Measurements from ENCODE around the gene SGIP1.

The SGIP1 gene

DNA sequence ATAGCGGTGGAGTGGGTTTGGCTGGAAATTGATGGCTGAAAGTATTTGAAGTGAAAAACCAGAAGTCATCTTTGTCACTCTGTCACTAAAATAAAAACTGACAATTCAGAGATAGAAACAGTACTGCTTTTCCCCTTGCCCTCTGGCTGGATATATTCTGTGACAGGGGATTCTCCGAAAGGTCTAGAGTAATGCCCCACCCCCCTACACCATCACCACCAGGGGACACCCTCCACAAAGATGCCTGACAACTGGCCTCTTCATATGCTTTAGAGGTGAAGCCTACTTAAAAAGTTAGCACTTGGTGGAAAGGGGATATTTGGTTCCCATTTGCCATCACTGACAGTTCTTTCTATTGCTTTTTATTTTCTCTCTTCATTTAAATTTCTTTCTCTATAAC lies 73.5 kb downstream of the SGIP1 start:
- DNase-seq = no peak

DNA sequence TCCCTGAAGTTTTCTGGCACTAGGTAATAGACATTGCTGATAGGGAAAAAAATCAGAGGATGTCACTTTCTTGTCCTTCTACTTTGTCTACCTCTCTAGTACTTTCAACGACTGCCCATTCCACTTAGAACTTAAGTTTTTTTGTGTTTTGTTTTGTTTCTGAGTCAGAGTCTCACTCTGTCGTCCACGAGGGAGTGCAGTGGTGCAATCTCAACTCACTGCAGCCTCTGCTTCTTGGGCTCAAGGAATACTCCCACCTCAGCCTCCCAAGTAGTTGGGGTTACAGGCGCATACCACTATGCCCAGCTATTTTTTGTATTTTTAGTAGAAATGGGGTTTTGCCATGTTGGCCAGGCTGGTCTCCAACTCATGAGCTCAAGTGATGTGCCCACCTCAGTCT lies 79.2 kb downstream of the SGIP1 start:
- DNase-seq = no peak

DNA sequence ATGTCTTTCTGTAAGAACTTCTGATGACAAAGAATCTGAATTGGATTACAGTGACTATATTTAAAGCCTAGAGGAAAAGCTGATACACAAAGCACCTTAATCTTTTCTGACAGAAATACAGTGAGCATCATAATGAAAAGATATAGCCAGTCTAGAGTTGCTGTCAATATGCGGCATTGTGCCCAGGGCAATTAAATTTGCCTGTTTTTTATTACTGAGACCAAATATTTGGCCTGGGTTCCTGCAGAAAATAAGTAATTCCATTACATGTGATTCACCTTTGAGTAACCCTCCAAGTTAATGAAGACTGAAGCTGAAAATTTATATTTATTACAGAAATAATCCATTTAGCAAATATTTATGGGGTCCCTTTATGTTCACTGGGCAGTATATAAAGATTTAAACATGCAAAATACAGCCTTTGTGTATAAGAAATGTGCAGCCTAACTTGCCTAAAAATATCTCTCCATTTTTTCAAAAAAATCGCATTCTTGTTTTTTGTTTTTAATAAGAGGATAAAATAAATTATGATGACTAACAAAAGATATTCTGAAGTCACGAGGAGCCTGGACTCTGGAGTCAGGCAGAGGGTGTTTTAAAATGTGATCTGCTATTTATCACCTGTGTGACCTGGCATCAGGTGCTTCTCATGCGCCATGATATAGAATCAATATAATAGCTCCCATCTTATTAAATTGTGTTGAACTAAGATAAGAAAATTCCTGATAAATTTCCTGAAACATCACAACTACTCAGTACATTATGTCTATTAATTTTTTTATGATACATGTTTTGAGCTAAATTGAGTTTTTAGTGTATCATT lies 83.6 kb downstream of the SGIP1 start:
- DNase-seq = no peak

DNA sequence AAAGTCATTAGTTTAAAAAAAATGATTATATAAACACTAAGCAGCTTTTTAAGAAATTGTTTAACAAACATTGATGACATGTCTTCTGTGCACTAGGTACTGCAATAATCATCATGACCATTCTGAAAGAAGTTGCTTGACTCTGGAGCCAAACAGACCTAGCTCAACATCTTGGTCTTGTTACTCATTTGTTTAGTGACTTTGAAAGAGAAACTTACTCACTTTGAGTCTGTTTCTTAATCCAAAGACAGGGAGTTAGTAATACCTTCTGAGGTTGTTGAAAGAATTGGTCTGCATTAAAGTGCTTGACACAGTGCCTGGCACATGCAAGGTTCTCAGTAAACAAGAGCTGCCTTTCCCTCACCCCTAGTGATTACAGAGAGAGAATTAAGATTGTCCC lies 84.4 kb downstream of the SGIP1 start:
- DNase-seq = no peak

DNA sequence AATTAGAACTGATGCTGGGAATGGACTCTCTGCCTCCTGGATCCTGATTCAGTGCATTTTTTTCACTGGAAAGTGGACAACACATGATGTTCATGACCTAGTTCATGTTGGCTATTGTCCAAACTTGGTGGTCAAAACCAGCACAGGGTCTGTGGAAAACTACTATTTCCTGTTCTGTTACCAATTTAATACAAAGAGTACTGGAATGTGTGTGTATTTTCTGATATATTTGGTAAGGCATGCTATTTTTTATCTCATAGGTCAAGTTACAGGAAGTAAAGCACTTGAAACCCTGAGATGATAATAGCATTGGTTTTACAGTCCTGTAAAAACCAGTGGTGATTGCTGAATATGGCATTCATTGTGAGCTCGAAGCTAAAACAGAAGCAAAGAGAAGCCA lies 89.9 kb downstream of the SGIP1 start:
- no peak for DNase-seq

DNA sequence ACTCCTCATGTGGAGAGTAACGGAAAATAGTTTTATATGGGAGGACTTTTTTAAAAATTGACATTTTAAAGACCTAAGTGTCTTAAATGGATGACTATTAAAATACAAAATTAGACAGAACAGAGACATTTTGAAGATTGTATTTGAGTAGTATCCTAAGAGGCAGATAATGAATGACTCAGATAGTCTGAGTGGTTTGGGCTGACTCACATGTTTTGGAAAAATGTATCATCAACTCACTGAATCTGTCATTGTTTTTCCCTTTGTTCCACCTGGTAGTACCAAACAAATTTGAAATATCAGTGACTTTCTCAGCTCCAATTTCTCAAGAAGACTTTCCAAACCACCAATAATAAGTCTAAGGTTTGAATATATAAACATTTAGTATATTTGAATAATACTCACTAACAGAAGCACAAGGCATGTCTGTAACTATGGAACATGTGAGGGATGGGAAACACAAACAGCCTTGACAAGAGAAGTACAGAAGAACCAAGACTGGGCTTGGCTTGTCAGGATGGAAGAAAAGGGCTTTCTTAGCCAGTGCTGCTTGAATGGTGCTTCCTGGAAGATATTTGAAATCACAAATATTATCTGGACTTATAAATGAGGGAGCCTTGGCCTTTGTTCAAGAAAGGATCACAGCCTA lies 90.6 kb downstream of the SGIP1 start:
- DNase-seq = no peak

DNA sequence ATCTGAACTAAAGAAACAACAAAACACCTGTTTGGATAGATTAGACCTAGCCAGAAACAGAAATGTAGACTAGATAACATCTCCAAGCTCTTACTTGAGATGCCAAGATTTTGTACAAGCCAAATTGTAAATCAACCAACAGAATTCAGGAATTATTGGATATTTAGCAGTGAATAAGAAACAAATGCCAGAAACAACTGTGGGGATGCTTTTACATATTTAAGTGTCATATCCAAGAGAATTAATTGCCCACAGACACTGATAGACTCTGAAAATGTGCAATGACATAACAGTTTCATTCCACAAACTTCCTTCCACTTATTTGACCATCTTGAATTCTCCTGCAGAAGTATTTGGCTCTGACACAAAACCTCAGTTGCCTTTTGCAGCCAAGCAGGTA lies 92.3 kb downstream of the SGIP1 start:
- no peak for DNase-seq

DNA sequence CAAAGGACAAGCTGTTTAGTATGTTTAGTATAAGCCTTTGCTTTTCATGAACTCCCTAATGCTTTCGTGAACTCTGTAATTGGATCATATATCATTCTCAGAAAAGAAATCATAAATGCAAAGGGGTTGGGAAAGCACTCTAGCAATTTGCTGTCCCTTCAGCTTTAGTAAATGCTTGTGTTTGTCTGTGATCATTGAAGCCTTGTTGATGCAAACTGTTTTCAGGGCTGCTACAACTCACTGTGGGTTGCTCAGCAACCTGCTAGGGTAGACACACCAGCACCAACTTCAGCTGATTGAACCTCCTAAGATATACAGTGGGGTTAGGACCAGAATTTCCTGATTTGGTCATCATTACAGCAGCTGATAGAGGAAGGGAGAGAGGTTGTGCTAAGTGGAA lies 95.0 kb downstream of the SGIP1 start:
- DNase-seq = no peak

DNA sequence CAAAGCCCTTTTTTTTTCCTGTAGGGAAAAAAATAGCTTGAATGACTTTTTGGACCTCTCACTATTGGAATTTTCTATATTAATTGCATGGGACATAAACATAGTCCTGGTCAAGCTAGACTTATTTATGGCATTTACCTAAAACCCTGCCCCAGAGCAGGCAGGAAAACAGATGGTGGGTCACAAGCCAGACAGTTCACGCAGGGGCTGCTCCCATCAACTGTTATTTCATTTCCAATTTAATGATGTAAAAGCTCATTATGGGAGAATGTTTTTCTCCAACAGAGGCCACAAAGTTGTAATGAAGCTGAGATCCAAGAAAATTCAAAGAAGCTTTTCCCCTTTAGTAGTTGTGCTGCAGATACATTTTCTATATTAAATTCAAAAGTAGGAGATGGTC lies 99.2 kb downstream of the SGIP1 start:
- no peak for DNase-seq

DNA sequence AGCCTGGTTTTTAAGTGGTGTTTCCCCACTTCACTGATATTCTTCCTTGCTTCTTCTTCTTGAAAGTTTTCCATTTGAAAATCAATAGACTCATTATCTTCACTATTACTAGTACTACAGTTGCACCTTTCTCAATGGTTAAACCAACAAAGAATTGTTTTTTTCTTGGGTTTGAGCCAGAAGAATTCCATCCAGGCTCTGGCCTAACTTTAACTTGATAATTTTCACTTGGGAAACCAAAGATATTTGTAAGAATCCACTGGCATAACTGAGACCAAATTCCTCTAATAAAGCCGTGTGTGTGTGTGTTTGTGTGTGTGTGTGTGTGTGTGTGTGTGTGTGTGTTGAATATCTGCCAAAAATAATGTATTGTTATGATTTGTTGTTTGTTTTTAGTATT lies 103.2 kb downstream of the SGIP1 start:
- DNase-seq = no peak

DNA sequence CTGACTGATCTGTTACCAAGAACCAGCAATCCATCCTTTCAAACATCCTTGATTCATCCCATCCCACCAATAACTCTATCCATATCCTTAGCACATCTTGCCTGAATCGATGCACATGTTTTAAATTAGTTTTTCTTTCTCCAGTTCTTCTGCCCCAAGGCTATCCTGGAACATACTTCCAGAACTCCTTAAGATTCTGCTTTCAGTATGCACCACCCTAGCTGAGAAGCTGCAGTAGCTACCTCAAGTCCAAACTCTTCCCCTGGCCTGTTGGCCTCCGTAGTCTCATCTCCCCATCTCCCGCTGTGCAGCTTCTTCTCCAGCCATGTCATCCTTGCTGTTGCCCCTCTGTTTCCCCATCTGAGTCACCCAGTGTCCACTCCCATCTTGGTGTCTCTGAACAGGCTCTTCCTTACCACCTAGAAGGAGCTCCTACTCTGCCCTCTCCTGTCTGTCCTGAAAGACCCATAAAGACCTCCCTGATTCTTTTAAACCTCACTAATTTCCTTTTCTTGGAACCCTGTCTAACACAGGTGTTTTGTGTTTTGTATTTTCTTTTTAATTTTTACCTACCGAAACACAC lies 108.0 kb downstream of the SGIP1 start:
- DNase-seq = no peak

DNA sequence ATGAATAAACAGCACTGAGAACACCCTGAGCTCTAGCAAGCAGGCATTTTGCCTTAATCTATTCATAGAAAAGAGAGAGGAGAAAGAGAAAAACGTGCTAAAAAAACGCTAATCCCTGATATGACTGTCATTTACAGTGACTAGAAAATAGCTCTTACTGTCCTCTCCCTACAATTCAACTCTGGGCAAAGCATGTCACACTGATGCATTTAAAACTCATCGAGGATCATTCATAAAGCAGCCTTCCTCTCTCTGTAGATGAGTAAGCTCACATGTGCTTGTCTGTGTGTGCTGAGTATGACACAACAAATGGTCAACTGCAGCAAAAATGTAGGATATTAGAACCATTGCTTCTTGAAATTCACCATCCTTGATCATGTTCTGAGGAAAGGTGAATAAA lies 109.0 kb downstream of the SGIP1 start:
- no peak for DNase-seq

DNA sequence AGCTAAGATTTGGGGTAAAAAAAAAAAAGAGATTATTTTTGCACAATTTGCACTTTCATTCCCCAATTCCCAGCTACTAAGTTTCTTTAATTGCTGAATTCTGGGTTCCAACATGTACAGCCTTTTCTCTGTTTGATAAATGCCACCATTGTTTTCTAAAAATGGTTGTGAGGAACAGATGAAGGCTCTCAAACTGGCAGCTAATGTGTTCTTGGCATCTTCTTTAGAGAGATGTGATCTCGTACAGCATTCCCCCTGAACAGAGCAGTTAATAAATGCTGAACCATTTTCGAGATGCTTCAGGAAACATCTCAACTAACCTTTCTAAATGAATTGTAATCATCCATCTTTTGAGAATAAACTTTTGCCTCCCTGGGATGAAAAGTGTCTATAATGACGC lies 110.4 kb downstream of the SGIP1 start:
- no peak for DNase-seq

DNA sequence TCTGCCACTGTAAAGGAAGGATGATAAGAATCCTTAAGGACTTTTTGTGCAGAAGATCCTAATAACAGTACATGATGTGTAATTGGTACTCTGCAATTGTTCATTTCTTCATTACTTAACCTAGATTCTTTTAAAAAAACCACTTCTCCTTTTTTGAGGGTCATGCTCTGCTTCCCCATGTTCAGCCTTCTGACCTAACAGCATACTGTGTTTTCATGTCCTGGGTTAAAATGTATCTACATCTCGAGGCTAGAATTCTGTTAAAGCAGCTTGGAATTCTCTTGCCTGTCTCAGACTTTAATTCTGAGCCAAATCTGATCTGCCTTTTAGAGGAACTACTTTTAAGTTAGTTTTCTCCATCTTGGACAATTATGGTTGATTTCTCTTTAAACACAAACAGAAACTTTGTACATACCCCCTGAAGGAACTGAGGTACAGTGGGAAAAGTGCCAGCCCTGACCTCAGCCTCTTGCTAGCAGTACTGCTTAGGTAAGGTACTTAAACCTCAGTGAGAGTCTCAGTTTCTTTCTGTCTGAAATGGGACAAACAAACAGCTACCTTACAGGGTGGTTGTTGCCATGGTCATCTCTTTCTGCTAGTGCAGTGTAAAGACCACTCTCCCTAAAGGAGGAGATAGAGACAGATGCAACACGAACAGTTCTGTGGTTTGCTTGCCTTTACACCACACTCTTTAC lies 115.1 kb downstream of the SGIP1 start:
- DNase-seq = no peak

DNA sequence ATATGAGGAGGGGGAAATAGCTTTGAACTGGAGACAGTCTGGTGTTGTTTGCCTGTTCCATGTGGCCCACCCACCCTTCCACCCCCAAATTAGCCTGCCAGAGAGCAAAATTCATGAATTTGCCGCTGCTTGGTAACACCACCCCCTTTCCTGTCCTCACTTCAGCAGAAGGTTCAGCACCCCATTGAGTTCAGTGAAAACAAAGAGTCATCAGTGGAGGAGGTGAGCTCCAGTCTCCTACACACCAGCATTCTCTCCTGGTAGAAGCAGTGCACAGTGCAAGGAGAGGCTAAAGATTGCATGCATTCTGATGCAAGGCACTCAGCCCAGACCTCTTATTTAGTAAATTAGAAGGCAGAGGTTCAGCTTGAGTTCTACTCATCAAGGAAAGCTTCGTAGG lies 118.6 kb downstream of the SGIP1 start:
- DNase-seq = no peak

DNA sequence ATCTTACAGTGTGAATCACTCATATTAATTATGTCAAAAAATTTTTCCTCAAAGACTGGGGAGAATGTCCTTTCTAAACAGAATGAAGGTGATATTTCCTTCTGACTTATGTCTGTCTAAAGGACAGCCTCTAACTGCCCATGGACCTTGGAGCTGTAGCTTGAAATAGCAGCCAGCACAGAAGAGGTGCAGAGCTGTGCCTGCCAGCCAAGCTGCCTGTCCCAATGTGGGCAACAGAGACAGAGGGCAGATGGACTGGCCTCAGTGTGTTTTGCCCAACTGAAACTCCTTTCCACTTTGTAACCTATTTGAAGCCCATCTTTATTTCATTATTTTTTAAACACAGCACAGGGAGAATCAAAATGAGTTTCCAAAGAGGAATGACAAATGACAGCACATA lies 120.7 kb downstream of the SGIP1 start:
- DNase-seq = no peak

DNA sequence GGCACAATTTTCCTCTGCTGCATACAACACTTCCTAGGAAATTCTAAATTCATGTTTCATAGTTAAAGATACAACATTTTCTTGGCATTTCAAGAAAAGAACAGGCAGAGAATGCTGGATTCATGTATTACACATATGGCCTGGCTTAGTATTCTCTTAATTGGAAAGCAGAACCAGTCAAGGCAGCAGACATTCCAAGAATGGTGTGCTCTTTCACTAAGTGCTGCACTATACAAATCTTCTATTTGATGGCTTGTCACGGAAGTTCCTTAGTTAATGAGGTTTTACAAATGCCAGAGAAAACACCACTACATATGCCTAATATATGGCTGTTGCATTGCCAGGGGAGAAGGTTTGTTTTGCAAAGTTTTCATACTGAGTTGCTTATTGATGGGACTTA lies 137.5 kb downstream of the SGIP1 start:
- DNase-seq = no peak

DNA sequence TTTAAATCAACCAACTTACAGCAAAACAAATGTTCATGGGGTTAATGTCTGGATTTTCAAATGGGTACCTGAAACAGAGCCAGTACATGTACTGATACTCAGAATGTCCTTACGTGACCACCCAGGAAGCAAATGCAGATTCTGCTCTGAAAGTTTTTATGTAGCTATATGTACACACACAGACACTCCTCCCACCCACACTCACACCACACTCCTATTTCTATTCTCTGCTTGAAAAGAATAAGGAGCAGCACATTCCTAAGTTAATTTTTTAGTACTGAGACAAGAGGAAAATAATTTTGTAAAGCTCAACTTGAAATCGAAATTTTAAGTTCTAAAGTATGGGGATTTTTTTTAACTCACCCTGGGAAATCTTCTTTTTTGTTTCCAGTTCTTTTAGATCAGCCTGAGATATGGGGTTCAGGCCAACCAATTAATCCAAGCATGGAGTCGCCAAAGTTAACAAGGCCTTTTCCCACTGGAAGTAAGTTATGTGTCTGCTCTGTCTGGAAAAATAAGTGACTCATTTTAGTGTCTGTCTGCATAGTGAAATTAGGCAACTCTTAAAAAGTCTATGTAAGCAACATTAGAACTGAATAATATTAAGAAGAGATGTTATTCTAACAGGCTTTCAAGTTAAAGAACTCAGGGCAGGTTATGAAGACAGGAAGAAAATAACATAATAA lies 142.8 kb downstream of the SGIP1 start:
- DNase-seq = no peak

DNA sequence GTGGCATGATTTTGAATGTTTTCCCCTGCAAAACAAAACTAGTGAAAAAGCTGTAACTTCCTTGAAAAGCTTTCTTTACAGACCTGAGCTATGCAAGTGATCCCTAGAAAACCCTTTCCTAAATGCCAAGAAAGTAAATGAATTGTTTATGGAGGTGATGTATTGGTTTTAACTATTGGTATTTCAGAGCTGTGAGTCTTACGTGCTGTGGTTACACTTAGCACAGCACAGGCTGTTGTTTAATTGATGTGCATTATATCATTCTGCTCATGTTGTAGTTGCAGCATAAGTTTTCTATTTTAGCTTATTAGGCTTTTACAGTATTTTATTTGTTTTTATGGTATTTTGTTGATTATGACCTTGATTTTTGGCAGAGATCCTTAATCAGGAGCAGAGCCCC lies 144.2 kb downstream of the SGIP1 start:
- no peak for DNase-seq

DNA sequence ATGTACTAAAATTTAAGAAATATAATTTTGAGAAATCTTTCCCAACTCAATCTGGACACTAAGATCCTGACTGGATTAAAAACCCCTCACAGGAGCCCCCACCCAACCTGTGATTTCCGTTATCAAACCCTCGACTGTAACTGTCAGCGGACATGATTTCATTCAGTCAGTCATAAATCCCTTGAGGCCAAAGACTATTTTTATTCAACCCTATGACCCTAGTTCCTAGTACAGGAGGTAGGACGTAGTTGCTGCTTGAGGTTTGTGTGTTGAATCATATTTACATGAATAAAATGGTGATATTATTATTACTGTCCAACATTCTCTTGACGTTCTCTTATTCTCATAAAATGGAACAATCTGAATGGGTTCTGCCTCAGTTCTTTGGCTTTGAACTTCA lies 145.2 kb downstream of the SGIP1 start:
- DNase-seq = no peak

DNA sequence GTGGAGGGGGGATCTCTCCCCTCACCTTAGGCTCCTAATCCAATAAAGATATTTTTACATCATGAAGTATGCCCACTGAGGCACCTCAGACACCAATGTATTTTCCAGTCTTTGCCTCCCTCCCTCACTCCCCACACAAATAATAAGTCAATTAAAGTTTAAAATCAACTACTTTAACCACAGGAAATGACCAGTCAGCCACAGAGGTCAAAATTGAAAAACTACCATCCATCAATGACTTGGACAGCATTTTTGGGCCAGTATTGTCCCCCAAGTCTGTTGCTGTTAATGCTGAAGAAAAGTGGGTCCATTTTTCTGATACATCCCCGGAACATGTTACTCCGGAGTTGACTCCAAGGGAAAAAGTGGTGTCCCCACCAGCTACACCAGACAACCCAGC lies 147.7 kb downstream of the SGIP1 start:
- no peak for DNase-seq

DNA sequence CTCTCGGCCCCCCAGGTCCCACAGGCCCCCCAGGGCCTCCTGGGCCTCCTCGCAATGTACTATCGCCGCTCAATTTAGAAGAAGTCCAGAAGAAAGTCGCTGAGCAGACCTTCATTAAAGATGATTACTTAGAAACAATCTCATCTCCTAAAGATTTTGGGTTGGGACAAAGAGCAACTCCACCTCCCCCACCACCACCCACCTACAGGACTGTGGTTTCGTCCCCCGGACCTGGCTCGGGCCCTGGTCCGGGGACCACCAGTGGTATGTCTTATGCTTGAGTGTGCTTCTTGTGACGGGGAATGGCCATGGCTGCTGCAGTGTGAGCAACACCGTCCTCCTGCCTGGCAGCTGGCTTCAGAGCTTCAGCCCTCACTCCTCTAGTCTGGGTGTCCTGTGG lies 148.2 kb downstream of the SGIP1 start:
- DNase-seq = no peak

DNA sequence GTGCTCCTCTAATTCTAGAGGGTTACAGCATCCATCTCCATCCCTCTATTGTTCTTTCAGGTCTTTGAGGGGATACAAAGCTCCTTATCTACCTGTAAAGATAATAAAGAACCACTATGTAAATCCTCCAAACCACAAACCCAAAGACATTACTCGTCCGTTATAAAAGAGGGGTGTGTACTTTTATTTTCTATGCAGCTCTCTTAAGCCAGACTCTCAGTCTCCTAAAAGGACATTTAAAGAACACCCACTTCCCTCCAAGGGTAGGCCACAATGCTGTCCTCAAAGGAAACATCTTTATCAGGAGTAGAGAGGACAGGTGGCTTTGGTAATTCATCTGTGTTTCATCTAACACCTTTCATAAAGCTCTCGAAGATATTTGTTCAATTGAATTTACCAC lies 150.4 kb downstream of the SGIP1 start:
- DNase-seq = no peak
